Adrenal gland (tissue), 5 donors: ENCODE measurements around the gene TNFRSF14.

Source experiments
- CTCF ChIP-seq, 6 experiments: fragments of 450-650 bp in 4 of 6; fragments of 200-600 bp in 2 of 6; sonication (generic) in 1 of 6; IDR thresholded peaks; 1 replicate in 5 of 6; 2 replicates in 1 of 6; pipeline versions ENCODE4 v1.5.1 to v1.8.0; 2016 to 2021; ENCODE audit warnings: antibody characterized with exemption in 6 of 6, mild to moderate bottlenecking in 2 of 6, moderate library complexity in 1 of 6
- POLR2A ChIP-seq, 2 donors: fragments of 450-650 bp; IDR thresholded peaks; one replicate each; pipeline ENCODE4 v1.6.1; 2017; ENCODE audit warnings: antibody characterized with exemption in 2 of 2, mild to moderate bottlenecking in 2 of 2, moderate library complexity in 1 of 2
- donor health status: DM: no; HTN: no; CAD: no.

DNA sequence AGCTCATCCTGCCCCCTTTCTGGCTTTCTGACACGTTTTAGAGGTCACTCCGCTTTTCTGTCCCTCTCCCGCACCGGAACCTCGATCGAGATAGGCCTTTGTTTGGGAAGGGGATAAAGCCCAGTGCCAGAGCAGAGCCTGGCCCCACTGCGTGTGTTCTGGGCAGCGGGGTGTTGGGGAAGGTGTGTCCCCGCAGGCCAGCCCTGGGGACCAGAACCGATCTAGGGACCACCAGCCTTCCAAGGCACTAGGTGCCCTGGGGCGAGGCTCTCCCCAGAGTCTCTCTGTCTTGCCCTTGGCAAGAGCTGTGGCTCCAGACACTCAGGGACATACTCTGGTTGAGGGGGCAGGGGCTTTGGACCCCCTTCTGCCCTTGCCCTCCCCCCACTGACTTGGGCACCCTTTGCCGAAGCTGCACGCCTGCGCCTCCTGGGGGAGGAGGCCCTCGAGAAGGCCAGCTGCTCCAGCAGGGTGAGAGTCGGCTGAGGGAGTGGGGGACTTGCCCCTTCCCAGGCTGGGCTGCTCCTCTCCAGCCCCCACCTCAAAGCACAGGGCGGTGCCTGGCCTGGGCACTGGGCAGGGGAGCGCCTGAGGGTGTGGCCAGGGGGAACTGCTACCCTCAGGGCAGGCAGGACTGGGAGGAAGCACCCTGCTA, 46.8 kb downstream of the TNFRSF14 start:
- no peak for TF ChIP-seq CTCF (IDR thresholded peaks at IDR 0.05)
- no peak for TF ChIP-seq POLR2A (IDR thresholded peaks at IDR 0.05)
